Liver (tissue), 9 donors: ENCODE measurements around the gene RAB23. TPM values are rescaled to one million over a fixed set of nuclear protein-coding genes. Genes with fewer than 3 reads are reported as not detected.

Experiments used
- DNase-seq: peaks from one replicate; pipeline ENCODE4 v3.0.0-alpha.2; 2017; ENCODE audit warnings: low spot score
- H3K27ac ChIP-seq, 2 donors: one replicate each; pipeline ENCODE4 v1.7.0; 2013; ENCODE audit warnings: inconsistent platforms in 2 of 2, low read length in 2 of 2, control low read depth in 1 of 2, low read depth in 1 of 2, mild to moderate bottlenecking in 1 of 2
- H3K27me3 ChIP-seq, 4 donors: one replicate each; pipeline versions ENCODE4 v1.6.1 to v1.7.0; 2013; ENCODE audit warnings: low read length in 3 of 4, inconsistent platforms in 1 of 4, mild to moderate bottlenecking in 1 of 4, moderate library complexity in 1 of 4; ENCODE audit not compliant: control insufficient read depth in 4 of 4, insufficient read depth in 4 of 4
- H3K36me3 ChIP-seq, 4 donors: one replicate each; pipeline versions ENCODE4 v1.6.1 to v1.7.0; 2013; ENCODE audit warnings: low read length in 3 of 4, mild to moderate bottlenecking in 3 of 4, low read depth in 1 of 4, moderate library complexity in 1 of 4; ENCODE audit not compliant: control insufficient read depth in 4 of 4, insufficient read depth in 3 of 4
- H3K4me1 ChIP-seq, 4 donors: one replicate each; pipeline versions ENCODE4 v1.6.1 to v1.7.0; 2013; ENCODE audit warnings: low read length in 3 of 4, mild to moderate bottlenecking in 3 of 4, moderate library complexity in 1 of 4; ENCODE audit not compliant: control insufficient read depth in 4 of 4, insufficient read depth in 4 of 4
- H3K4me3 ChIP-seq, 3 donors: one replicate each; pipeline versions ENCODE4 v1.6.1 to v1.7.0; 2013; ENCODE audit warnings: low read length in 3 of 3, control low read depth in 1 of 3, low read depth in 1 of 3, mild to moderate bottlenecking in 1 of 3
- H3K9ac ChIP-seq, 2 donors: one replicate each; pipeline ENCODE4 v1.7.0; 2013; ENCODE audit warnings: low read length in 2 of 2, mild to moderate bottlenecking in 2 of 2, moderate library complexity in 2 of 2, control low read depth in 1 of 2, low read depth in 1 of 2
- H3K9me3 ChIP-seq, 4 donors: one replicate each; pipeline versions ENCODE4 v1.6.1 to v1.7.0; 2013; ENCODE audit warnings: low read length in 3 of 4; ENCODE audit not compliant: control insufficient read depth in 4 of 4
- ATF3 ChIP-seq: IDR thresholded peaks from 2 replicates; pipeline ENCODE4 v1.6.1; 2016; ENCODE audit warnings: antibody characterized with exemption
- CTCF ChIP-seq: fragments of 150-350 bp; IDR thresholded peaks from 2 replicates; pipeline ENCODE4 v1.5.1; 2017; ENCODE audit warnings: improper control_type of control experiment, low read depth, low read length; ENCODE audit not compliant: missing input control
- EGR1 ChIP-seq, 2 donors: IDR thresholded peaks; 2 replicates each; pipeline ENCODE4 v1.6.1; 2016 to 2018; ENCODE audit warnings: antibody characterized with exemption in 2 of 2, low read depth in 2 of 2
- FOXA1 ChIP-seq: IDR thresholded peaks from 2 replicates; pipeline ENCODE4 v1.6.1; 2016; ENCODE audit warnings: antibody characterized with exemption
- FOXA2 ChIP-seq: IDR thresholded peaks from 2 replicates; pipeline ENCODE4 v1.6.1; 2016; ENCODE audit warnings: antibody characterized with exemption
- GABPA ChIP-seq, 2 donors: IDR thresholded peaks in 1 of 2; conservative IDR thresholded peaks in 1 of 2; 2 replicates each; pipeline ENCODE4 v1.6.1; 2016; ENCODE audit warnings: antibody characterized with exemption in 2 of 2, mild to moderate bottlenecking in 1 of 2, moderate library complexity in 1 of 2
- HNF4A ChIP-seq, 2 donors: conservative IDR thresholded peaks; 2 replicates each; pipeline ENCODE4 v1.6.1; 2016; ENCODE audit warnings: antibody characterized with exemption in 2 of 2, mild to moderate bottlenecking in 2 of 2
- HNF4G ChIP-seq: IDR thresholded peaks from 2 replicates; pipeline ENCODE4 v1.6.1; 2016; ENCODE audit warnings: antibody characterized with exemption
- JUND ChIP-seq, 2 donors: IDR thresholded peaks; 2 replicates each; pipeline ENCODE4 v1.6.1; 2016; ENCODE audit warnings: antibody characterized with exemption in 2 of 2
- MAX ChIP-seq: IDR thresholded peaks from 2 replicates; pipeline ENCODE4 v1.6.1; 2016; ENCODE audit warnings: antibody characterized with exemption
- NR2F2 ChIP-seq: IDR thresholded peaks from 2 replicates; pipeline ENCODE4 v1.6.1; 2016; ENCODE audit warnings: antibody characterized with exemption
- RAD21 ChIP-seq, 2 donors: IDR thresholded peaks; 2 replicates each; pipeline ENCODE4 v1.6.1; 2016; ENCODE audit warnings: antibody characterized with exemption in 2 of 2, mild to moderate bottlenecking in 2 of 2
- RXRA ChIP-seq, 2 donors: IDR thresholded peaks; 2 replicates each; pipeline ENCODE4 v1.6.1; 2017 to 2018; ENCODE audit warnings: antibody characterized with exemption in 2 of 2, mild to moderate bottlenecking in 1 of 2
- SP1 ChIP-seq: IDR thresholded peaks from 2 replicates; pipeline ENCODE4 v1.6.1; 2018; ENCODE audit warnings: antibody characterized with exemption, mild to moderate bottlenecking
- TAF1 ChIP-seq: conservative IDR thresholded peaks from 2 replicates; pipeline ENCODE4 v1.6.1; 2016; ENCODE audit warnings: antibody characterized with exemption, mild to moderate bottlenecking
- YY1 ChIP-seq: IDR thresholded peaks from 2 replicates; pipeline ENCODE4 v1.6.1; 2016; ENCODE audit warnings: antibody characterized with exemption, mild to moderate bottlenecking
- ZBTB33 ChIP-seq: IDR thresholded peaks from 2 replicates; pipeline ENCODE4 v1.6.1; 2016; ENCODE audit warnings: antibody characterized with exemption
- WGBS: extraction: QIAGEN DNeasy Blood & Tissue Kit; methylation state at CpG from one replicate; pipeline ENCODE4 v1.1.7; 2013; 5-methylcytosine and 5-hydroxymethylcytosine counted together
- polyA plus RNA-seq, 2 donors: library from polyadenylated mRNA; stranded (reverse) in 1 of 2; unstranded in 1 of 2; fragments of 200-250 nt in 1 of 2; fragments of >200 nt in 1 of 2; fragmentation: Nextera tagmentation in 1 of 2; extraction: Ambion mirVana in 1 of 2; gene quantifications; one replicate each; pipeline versions ENCODE4 v1.2.1 to v1.2.3, GENCODE V29; 2013 to 2015
- total RNA-seq, 2 donors: library from RNA; depleted of rRNA; stranded (reverse); fragments of >200 nt; gene quantifications; one replicate each; pipeline ENCODE4 v1.2.3, GENCODE V29; 2014
- donor health status: healthy.
- donor health status: healthy.
- donor health status: healthy.
- donor health status: healthy.
- donor health status: healthy.

Gene RAB23
- total and polyA plus RNA-seq, 4 donors, result 0.60 to 4.3 (median 2.4) TPM

- Histone ChIP-seq H3K9ac (no peak overlapping the region), H3K27ac (no peak overlapping the region), H3K36me3 (peaks cover 2 to 31% (median 12%) of the 10 kb centered on the region in 4 donors), H3K4me3 (no peak overlapping the region), H3K4me1 (no peaks in the 10 kb centered on the region), H3K27me3 (no peaks in the 10 kb centered on the region), H3K9me3 (peaks cover 0 to 4% (median 0%) of the 10 kb centered on the region in 4 donors)
- TF ChIP-seq FOXA1, result no peak
- TF ChIP-seq RXRA (IDR thresholded peaks at IDR 0.05), result no peak
- no peak for TF ChIP-seq FOXA2
- DNase-seq, result no peak
- 98% methylated on average over 2 of the region's 2 CpGs for WGBS
Observed at GRCh38 chr6:57159127-57159526, 63.0 kb downstream of the RAB23 start.

GRCh38 chr6:57158658-57159057 lies 63.4 kb downstream of the RAB23 start:
- no peak overlapping the region for H3K4me3 ChIP-seq
- no peaks in the 10 kb centered on the region for H3K4me1 ChIP-seq
- peaks cover 0 to under 1% (median 0%) of the 10 kb centered on the region in 4 donors for H3K9me3 ChIP-seq
- no peak for DNase-seq
- TF ChIP-seq GABPA (IDR thresholded peaks at IDR 0.05 in 1 of 2, conservative IDR thresholded peaks at IDR 0.05 in 1 of 2) (no peak), NR2F2 (no peak), SP1 (no peak), HNF4G (no peak), FOXA2 (no peak), HNF4A (conservative IDR thresholded peaks at IDR 0.05) (no peak), TAF1 (no peak), ZBTB33 (no peak), RAD21 (IDR thresholded peaks at IDR 0.05) (no peak), ATF3 (no peak), YY1 (no peak), FOXA1 (no peak), MAX (no peak), CTCF (no peak), RXRA (IDR thresholded peaks at IDR 0.05) (no peak), EGR1 (IDR thresholded peaks at IDR 0.05; ENCODE audit: low read depth in 2 of 2) (no peak), JUND (IDR thresholded peaks at IDR 0.05) (no peak)
- H3K27me3 ChIP-seq, result no peaks in the 10 kb centered on the region
- H3K9ac ChIP-seq, result no peak overlapping the region
- no peak overlapping the region for H3K27ac ChIP-seq
- peaks cover 2 to 30% (median 13%) of the 10 kb centered on the region in 4 donors for H3K36me3 ChIP-seq
